Measurements from ENCODE around the gene ARAP1.
A peak's percentile ranks its signal among the peaks of the same experiment; 100 is the strongest.

Gene ARAP1

GRCh38 chr11:72742513-72743320 is 9.5 kb downstream of the ARAP1 start:
- DNase-seq = no peak

- DNase-seq = no peak
Measured at GRCh38 chr11:72741849-72742512, 10.2 kb downstream of the ARAP1 start.

- DNase-seq = peak in 6 of 14 donors; percentile 32 to 59 (median 46)
Measured at GRCh38 chr11:72741429-72741833, 10.8 kb downstream of the ARAP1 start.

- DNase-seq = no peak
Measured at GRCh38 chr11:72740562-72741428, 11.4 kb downstream of the ARAP1 start.

DNA sequence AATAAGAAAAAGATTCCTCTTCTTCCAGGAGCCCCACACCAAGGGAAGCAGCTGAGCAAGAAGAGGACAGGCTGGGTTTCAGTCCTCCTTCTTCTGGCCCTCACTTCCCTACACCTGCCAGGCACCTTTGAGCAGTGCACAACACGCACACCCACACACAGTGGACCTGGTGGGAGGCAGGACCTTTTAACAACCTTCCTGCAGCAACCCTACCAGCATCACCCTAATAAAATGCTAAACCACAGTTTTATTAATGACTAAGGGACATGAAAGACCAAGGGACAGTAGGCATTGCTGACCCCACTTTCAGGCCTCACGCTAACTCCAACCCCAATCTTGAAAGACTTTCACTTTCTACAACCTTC is 12.2 kb downstream of the ARAP1 start:
- no peak for DNase-seq

GRCh38 chr11:72739240-72740059 is 12.8 kb downstream of the ARAP1 start:
- DNase-seq = no peak

DNA sequence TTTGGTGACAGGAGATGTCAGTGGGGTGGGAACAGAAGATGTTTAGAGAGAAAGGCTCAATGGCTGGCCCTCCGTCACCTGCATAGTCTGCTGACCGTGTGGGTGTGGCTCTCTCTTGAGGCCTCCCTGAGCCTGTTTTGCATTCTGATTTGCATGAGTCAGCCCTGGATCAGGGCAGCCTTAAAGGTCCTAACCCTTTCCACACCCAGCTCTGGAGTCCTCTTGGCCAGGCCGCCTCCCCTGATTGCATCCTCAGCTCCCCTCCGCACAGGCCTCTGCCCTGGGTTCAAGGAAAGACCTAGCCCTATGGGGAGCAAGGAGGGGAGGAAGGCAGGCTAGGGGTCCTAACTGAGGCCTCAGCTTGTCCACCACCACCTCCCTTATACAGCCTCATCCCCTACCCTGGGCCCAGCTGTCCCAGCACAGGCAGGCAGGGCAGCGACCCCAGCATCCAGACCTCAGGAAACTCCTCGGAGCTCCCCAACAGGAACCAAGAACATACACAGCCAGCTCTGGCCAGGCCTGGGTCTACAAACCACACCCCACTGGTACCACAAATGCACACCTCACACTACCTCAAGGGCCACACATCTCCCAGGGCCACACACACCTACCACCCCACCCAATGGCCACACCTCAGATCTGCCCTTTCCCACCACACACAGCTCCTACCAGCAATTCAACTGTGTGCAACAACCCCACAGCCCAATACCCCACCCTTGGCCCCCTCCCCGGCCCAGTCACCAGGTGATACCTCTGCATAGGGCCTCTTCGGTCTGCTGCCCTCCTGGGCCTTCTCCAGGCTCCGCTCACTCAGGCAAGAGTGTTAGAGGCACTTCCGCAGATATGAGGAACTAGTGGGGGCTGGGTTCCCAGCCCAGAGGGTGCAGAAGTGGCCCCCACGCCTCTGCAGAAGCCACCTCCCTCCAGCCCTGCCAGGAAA is 13.7 kb downstream of the ARAP1 start:
- peak in 5 of 14 donors; percentile 7 to 33 (median 25) for DNase-seq

GRCh38 chr11:72737336-72737735 is 14.9 kb downstream of the ARAP1 start:
- DNase-seq = no peak

GRCh38 chr11:72736452-72737069 is 15.6 kb downstream of the ARAP1 start:
- peak in 6 of 14 donors; percentile 22 to 62 (median 44) for DNase-seq

- no peak for DNase-seq
Measured at GRCh38 chr11:72735495-72736027, 16.6 kb downstream of the ARAP1 start.

DNA sequence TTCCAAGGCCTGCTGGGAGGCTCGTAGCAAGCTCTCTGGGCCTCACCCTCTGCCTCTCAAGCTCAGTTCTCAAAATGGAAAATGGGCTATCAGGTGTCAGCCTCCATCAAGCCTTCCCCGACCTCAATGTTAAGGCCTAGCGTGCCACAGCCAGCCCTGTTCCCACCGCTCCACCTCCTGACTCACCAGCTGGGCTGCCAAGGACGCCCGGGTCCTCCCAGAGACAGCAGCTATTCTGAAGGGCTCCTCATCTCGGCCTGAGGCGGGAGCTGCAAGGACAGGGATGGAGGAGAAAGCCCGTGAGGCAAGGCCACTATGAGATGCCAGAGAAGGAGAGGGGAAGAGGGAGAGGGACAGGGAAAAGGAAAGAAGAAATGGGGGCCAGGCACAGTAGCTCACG is 19.9 kb downstream of the ARAP1 start:
- peak in 5 of 14 donors; percentile 10 to 74 (median 18) for DNase-seq

DNA sequence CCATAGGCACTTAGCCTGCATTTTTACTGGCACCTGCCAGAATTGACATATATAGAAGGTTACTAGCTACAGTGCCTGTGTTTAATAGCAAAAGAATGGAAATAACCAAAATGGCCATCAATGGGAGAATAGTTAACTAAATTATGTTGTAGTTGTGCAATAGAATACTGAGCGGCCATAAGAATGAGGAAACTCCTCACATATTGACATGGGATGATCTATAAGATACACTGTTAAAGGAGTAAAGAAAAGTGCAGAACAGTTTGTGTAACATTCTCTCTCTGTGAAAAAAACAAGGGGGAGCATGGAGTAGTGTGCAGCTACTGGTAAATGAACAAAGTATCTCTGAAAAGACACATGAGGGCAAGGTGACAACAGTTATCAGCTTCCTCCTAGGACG is 21.5 kb downstream of the ARAP1 start:
- no peak for DNase-seq

GRCh38 chr11:72730243-72730642 is 22.0 kb downstream of the ARAP1 start:
- DNase-seq = no peak

- DNase-seq = no peak
Measured at GRCh38 chr11:72727521-72727920, 24.7 kb downstream of the ARAP1 start.

- no peak for DNase-seq
Measured at GRCh38 chr11:72726266-72727220, 25.7 kb downstream of the ARAP1 start.

DNA sequence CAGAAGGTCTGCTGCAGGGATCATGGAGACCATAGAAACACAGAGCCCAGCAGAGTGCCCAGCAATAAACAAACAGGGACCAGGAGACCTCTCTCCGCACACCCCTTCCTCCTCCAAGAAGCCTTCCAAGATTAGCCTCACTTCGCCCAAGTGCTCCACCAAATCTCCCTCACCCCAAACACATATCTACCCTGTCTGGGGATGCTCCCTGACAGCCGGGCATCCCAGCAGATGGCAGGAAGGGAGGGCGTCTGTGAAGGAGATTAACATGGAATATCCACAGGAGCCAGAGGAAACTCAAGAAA is 26.5 kb downstream of the ARAP1 start:
- no peak for DNase-seq

DNA sequence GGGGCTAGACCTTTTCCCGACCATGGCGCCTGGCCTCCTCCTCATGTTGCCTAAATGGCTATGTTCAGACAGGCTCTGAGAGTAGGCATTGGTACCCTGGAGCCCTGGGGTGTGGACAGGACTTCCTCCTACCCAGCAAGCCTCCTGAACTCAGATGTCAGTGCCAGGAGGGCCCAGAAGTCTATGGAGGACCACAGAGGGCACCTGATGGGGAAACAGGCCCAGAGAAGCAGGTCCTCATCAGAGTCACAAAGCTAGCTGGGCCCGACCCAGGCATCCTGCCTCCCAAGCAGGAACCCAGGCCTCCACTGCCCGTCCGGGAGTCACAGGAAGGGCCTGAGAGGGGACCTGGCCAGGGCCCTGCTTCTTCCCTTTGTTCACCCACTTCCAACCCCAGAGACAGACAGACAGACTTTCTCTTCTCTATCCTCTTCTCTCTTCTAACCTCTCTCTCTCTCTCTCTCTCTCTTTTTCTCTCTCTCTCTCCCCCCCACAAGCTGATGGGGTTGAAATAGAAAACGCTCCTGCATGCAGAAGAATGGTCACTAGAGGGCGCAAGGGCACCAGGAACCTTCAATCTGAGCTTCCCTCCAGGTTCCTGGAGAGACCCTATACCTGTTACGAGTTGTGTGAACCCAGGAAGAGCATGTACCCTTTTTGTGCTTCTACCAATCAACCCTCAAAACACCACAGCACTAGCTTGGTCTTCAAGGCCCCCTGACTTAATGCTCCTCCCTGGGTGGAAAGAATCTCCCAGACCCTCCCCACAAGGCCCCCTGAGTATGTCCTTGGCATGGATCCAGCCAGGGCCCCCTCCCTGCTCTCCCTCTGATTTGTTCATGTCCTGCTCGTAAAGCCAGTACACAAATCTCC is 27.1 kb downstream of the ARAP1 start:
- peak in 11 of 14 donors; percentile 23 to 68 (median 45) for DNase-seq

DNA sequence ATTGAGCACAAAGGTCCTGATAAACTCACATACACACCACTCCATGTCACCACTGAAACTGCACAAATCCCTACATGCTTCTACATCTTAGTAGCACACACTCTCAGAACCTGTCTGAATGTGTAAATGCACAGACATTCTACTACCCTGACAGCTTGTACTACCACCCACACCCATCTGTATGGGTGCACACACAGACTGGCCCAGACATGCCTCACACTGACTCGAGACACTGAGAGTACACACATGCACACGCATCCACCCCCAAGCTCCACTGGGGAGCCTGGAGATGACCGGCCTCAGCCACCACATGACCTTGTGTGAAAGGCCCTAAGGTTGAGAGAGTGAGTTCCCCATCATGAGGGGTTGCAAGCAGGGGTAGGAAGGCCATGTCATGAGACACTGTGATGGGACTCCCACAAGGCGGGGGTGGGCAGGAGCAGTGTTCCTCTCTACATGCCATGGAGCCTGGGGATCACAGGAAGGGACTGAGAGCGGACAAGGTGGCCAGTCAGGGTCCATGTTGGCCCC is 28.1 kb downstream of the ARAP1 start:
- no peak for DNase-seq

All from C1 segment of cervical spinal cord (tissue), 14 donors.